Keratinocyte (primary cell): ENCODE data around the gene PKHD1. TPM values are rescaled to one million over a fixed set of nuclear protein-coding genes. Genes with fewer than 3 reads are reported as not detected.

Source experiments
- DNase-seq: peaks from one replicate; pipeline ENCODE4 v3.0.0-alpha.2; 2011; ENCODE audit warnings: low read depth, missing footprints, low spot score
- FAIRE-seq: peaks from 2 replicates; lab custom pipeline; 2011; peaks lifted over from hg19 to GRCh38; lab: Jason Lieb, UNC
- H2AFZ ChIP-seq: 2 replicates; pipeline ENCODE4 v1.6.0; 2012; ENCODE audit warnings: low read length, control low read depth, inconsistent platforms; ENCODE audit not compliant: control insufficient read depth
- H3K27ac ChIP-seq: 2 replicates; pipeline ENCODE4 v1.5.1; 2011; ENCODE audit warnings: low read length; ENCODE audit not compliant: control insufficient read depth, insufficient read depth
- H3K27me3 ChIP-seq: 3 replicates; pipeline ENCODE4 v1.6.0; 2011; ENCODE audit warnings: low read length; ENCODE audit not compliant: control insufficient read depth, insufficient read depth; ENCODE audit errors: extremely low read depth
- H3K36me3 ChIP-seq, 2 experiments: 2 replicates in 1 of 2; 3 replicates in 1 of 2; pipeline ENCODE4 v1.5.1; 2011; ENCODE audit warnings: low read length in 2 of 2, mild to moderate bottlenecking in 1 of 2; ENCODE audit not compliant: control insufficient read depth in 2 of 2, insufficient read depth in 2 of 2; ENCODE audit errors: extremely low read depth in 1 of 2
- H3K4me1 ChIP-seq: 3 replicates; pipeline ENCODE4 v1.5.1; 2011; ENCODE audit warnings: low read length; ENCODE audit not compliant: control insufficient read depth, insufficient read depth; ENCODE audit errors: extremely low read depth
- H3K4me2 ChIP-seq: 3 replicates; pipeline ENCODE4 v1.6.0; 2011; ENCODE audit warnings: low read depth, low read length; ENCODE audit not compliant: control insufficient read depth, insufficient read depth; ENCODE audit errors: extremely low read depth
- H3K4me3 ChIP-seq, 3 experiments: fragments of 200-600 bp in 1 of 3; sonication (generic) in 1 of 3; 2 replicates in 2 of 3; 3 replicates in 1 of 3; pipeline ENCODE4 v1.5.1; 2011 to 2016; ENCODE audit warnings: low read length in 3 of 3, mild to moderate bottlenecking in 3 of 3, control low read depth in 2 of 3, inconsistent platforms in 1 of 3, low read depth in 1 of 3, mixed read lengths in 1 of 3, mixed run types in 1 of 3, moderate library complexity in 1 of 3; ENCODE audit not compliant: control insufficient read depth in 2 of 3, insufficient read depth in 2 of 3; ENCODE audit errors: extremely low read depth in 1 of 3
- H3K79me2 ChIP-seq: 2 replicates; pipeline ENCODE4 v1.6.0; 2012; ENCODE audit warnings: low read length; ENCODE audit not compliant: control insufficient read depth, insufficient read depth
- H3K9ac ChIP-seq: 3 replicates; pipeline ENCODE4 v1.6.0; 2011; ENCODE audit warnings: low read length; ENCODE audit not compliant: control insufficient read depth, insufficient read depth; ENCODE audit errors: extremely low read depth
- H3K9me1 ChIP-seq: 3 replicates; pipeline ENCODE4 v1.6.0; 2011; ENCODE audit warnings: low read length; ENCODE audit not compliant: control insufficient read depth, insufficient read depth; ENCODE audit errors: extremely low read depth
- H3K9me3 ChIP-seq: 2 replicates; pipeline ENCODE4 v1.5.1; 2012; ENCODE audit warnings: low read depth, low read length; ENCODE audit not compliant: control insufficient read depth
- H4K20me1 ChIP-seq: 3 replicates; pipeline ENCODE4 v1.6.0; 2011; ENCODE audit warnings: low read length; ENCODE audit not compliant: control insufficient read depth, insufficient read depth; ENCODE audit errors: extremely low read depth
- EZH2 ChIP-seq: IDR thresholded peaks from one replicate; pipeline ENCODE4 v1.6.1; 2012; ENCODE audit warnings: inconsistent platforms, mild to moderate bottlenecking, low read length, moderate library complexity
- dilution Hi-C: fragments of 300-500 bp; cut with MboI; formaldehyde crosslinking; loops from one replicate; pipeline ENCODE4 v1.7.0; 2020; ENCODE audit warnings: low sequenced_read_pairs; ENCODE audit not compliant: extremely low pct_ligation_motif_present
- polyA plus RNA-seq, 5 experiments: library from polyadenylated mRNA; depleted of rRNA in 3 of 5; stranded (reverse) in 3 of 5; stranded (forward) in 1 of 5; unstranded in 1 of 5; fragments of >200 nt; gene quantifications; 1 replicate in 1 of 5; 2 replicates in 3 of 5; 3 replicates in 1 of 5; pipeline versions ENCODE4 v1.2.1 to v1.2.3, GENCODE V29; 2011 to 2012; ENCODE audit warnings: missing spikeins in 2 of 5, low read depth in 1 of 5, low replicate concordance in 1 of 5
- TF ChIP-seq, protein P1 (sequence below), 3 experiments: IDR thresholded peaks in 1 of 3; conservative IDR thresholded peaks in 1 of 3; optimal IDR thresholded peaks in 1 of 3; 2 replicates in 2 of 3; 3 replicates in 1 of 3; pipeline versions ENCODE3 to v1.5.1; 2011; ENCODE audit warnings: low read length in 3 of 3, mild to moderate bottlenecking in 3 of 3, moderate library complexity in 2 of 3, control low read depth in 1 of 3, inconsistent platforms in 1 of 3; ENCODE audit not compliant: insufficient read depth in 2 of 3; ENCODE audit errors: extremely low read depth in 1 of 3

PKHD1 gene
- polyA plus RNA-seq, 1 donor (not counting 4 experiments of a cell fraction or from before 2014, with no cell fraction given), result under 0.01 TPM

DNA sequence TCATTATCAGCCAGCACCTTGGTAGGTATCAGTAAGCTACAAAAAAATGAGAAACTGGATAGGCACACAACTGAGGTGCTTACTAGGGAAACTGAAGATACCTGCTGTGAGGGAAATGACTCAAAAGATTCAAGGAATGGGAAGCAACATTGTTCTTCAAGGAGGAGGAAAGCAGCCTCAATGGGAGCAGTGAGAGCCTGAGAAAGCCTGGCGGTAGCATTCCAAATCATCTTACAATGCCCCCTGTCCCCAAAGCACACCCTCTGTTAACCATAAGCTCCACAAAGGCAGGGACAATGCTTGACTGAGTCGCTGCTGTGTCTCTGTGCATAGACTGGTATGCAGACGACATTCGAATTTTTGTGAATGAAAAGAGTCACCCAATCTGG, 10.6 kb downstream of the PKHD1 start:
- Histone ChIP-seq H3K79me2 (no peaks in the 10 kb centered on the region), H3K4me3 (no peak overlapping the region), H3K36me3 (no peaks in the 10 kb centered on the region), H3K4me2 (no peak overlapping the region), H3K27ac (no peak overlapping the region), H3K9ac (no peak overlapping the region), H3K9me1 (no peaks in the 10 kb centered on the region), H4K20me1 (no peaks in the 10 kb centered on the region), H3K4me1 (no peaks in the 10 kb centered on the region), H3K27me3 (peaks cover 4% of the 10 kb centered on the region), H3K9me3 (no peaks in the 10 kb centered on the region), H2AFZ (no peak overlapping the region)
- DNase-seq (no peak), FAIRE-seq (no peak)
- TF ChIP-seq, protein P1, sequence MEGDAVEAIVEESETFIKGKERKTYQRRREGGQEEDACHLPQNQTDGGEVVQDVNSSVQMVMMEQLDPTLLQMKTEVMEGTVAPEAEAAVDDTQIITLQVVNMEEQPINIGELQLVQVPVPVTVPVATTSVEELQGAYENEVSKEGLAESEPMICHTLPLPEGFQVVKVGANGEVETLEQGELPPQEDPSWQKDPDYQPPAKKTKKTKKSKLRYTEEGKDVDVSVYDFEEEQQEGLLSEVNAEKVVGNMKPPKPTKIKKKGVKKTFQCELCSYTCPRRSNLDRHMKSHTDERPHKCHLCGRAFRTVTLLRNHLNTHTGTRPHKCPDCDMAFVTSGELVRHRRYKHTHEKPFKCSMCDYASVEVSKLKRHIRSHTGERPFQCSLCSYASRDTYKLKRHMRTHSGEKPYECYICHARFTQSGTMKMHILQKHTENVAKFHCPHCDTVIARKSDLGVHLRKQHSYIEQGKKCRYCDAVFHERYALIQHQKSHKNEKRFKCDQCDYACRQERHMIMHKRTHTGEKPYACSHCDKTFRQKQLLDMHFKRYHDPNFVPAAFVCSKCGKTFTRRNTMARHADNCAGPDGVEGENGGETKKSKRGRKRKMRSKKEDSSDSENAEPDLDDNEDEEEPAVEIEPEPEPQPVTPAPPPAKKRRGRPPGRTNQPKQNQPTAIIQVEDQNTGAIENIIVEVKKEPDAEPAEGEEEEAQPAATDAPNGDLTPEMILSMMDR (optimal IDR thresholded peaks at IDR 0.05 in 1 of 3, IDR thresholded peaks at IDR 0.05 in 1 of 3, conservative IDR thresholded peaks at IDR 0.05 in 1 of 3; ENCODE audit: extremely low read depth in 1 of 3, insufficient read depth in 2 of 3, low read length in 3 of 3), result no peak
- TF ChIP-seq EZH2, result no peak
- dilution Hi-C loops, result no loop called here

DNA sequence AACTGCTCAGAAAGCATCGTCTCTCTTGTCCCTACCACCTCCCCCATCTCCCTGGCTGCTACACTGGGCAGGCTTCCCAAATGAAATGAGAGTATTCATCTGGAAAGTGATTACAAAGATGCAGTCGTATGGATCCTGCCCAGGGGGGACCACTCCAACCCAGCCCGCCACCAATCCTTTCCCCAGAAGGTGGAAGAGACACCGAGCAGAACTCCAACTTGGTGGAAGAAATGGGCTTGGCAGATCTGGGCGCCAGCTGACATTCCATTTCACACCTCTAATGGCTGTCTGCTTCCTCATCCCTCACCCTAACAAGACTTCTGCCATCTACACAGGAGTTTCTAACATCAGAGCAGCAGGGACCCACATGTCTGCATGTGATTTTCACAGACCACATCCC, 12.7 kb downstream of the PKHD1 start:
- Histone ChIP-seq H3K4me2 (no peak overlapping the region), H3K79me2 (no peaks in the 10 kb centered on the region), H3K4me3 (no peak overlapping the region), H3K4me1 (no peaks in the 10 kb centered on the region), H3K36me3 (no peaks in the 10 kb centered on the region), H3K9me3 (no peaks in the 10 kb centered on the region), H3K9ac (no peak overlapping the region), H3K27me3 (peaks cover 4% of the 10 kb centered on the region), H3K9me1 (no peaks in the 10 kb centered on the region), H2AFZ (no peak overlapping the region), H3K27ac (no peak overlapping the region), H4K20me1 (no peaks in the 10 kb centered on the region)
- dilution Hi-C loops, result no loop called here
- TF ChIP-seq, protein P1 (optimal IDR thresholded peaks at IDR 0.05 in 1 of 3, IDR thresholded peaks at IDR 0.05 in 1 of 3, conservative IDR thresholded peaks at IDR 0.05 in 1 of 3; ENCODE audit: extremely low read depth in 1 of 3, insufficient read depth in 2 of 3, low read length in 3 of 3), result no peak
- TF ChIP-seq EZH2, result no peak
- no peak for FAIRE-seq
- no peak for DNase-seq
